Uterus (tissue), 2 donors: ENCODE data around the gene MSX1.

Source experiments
- POLR2A ChIP-seq, 2 donors: fragments of 450-650 bp; IDR thresholded peaks; one replicate each; pipeline ENCODE4 v1.6.1; 2016; ENCODE audit warnings: antibody characterized with exemption in 2 of 2, mild to moderate bottlenecking in 1 of 2, moderate library complexity in 1 of 2
- TF ChIP-seq, protein P1 (sequence below), 4 experiments: fragments of 200-600 bp in 2 of 4; fragments of 450-650 bp in 2 of 4; sonication (generic) in 2 of 4; IDR thresholded peaks; one replicate each; pipeline ENCODE4 v1.5.1; 2016 to 2019; ENCODE audit warnings: antibody characterized with exemption in 4 of 4, mild to moderate bottlenecking in 2 of 4, moderate library complexity in 1 of 4

DNA sequence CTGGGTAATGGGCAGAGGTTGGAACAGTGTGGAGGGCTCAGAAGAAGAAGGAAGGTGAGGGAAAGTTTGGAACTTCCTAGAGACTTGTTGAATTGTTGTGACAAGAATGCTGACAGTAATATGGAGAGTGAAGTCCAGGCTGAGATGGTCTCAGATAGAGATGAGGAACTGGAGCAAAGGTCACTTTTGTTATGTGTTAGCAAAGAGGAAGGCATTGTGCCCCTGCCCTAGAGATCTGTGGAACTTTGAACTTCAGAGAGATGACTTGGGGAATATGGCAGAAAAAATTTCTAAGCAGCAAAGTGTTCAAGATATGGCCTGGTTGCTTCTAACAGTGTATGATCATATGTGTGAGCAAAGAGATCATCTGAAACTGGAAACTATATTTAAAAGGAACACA lies 37.9 kb upstream of the MSX1 start:
- TF ChIP-seq, protein P1, sequence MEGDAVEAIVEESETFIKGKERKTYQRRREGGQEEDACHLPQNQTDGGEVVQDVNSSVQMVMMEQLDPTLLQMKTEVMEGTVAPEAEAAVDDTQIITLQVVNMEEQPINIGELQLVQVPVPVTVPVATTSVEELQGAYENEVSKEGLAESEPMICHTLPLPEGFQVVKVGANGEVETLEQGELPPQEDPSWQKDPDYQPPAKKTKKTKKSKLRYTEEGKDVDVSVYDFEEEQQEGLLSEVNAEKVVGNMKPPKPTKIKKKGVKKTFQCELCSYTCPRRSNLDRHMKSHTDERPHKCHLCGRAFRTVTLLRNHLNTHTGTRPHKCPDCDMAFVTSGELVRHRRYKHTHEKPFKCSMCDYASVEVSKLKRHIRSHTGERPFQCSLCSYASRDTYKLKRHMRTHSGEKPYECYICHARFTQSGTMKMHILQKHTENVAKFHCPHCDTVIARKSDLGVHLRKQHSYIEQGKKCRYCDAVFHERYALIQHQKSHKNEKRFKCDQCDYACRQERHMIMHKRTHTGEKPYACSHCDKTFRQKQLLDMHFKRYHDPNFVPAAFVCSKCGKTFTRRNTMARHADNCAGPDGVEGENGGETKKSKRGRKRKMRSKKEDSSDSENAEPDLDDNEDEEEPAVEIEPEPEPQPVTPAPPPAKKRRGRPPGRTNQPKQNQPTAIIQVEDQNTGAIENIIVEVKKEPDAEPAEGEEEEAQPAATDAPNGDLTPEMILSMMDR (IDR thresholded peaks at IDR 0.05), result no peak
- no peak for TF ChIP-seq POLR2A (IDR thresholded peaks at IDR 0.05)
